Upper lobe of left lung (tissue), 6 donors: ENCODE data around the gene RAMP3. TPM values are rescaled to one million over a fixed set of nuclear protein-coding genes. Genes with fewer than 3 reads are reported as not detected.
A peak's percentile ranks its signal among the peaks of the same experiment; 100 is the strongest.

ENCODE experiments used
- ATAC-seq, 2 donors: fragments of 200-7000 bp; cut with Tn5 transposase; one replicate each; pipeline ENCODE4 v1.9.1; 2022; ENCODE audit warnings: mild to moderate bottlenecking in 2 of 2, moderate library complexity in 2 of 2; ENCODE audit not compliant: low FRiP score in 2 of 2
- DNase-seq, 2 donors: peaks; one replicate each; pipeline ENCODE4 v3.0.0-alpha.2; 2019 to 2020
- H3K27ac ChIP-seq, 4 donors: fragments of 200-600 bp; sonication (generic); one replicate each; pipeline ENCODE4 v1.5.1; 2016 to 2019
- H3K27me3 ChIP-seq, 4 donors: fragments of 200-600 bp; sonication (generic); one replicate each; pipeline ENCODE4 v1.5.1; 2017 to 2019
- H3K36me3 ChIP-seq, 4 donors: fragments of 200-600 bp; sonication (generic); one replicate each; pipeline ENCODE4 v1.5.1; 2016 to 2019
- H3K4me1 ChIP-seq, 4 donors: fragments of 200-600 bp; sonication (generic); one replicate each; pipeline ENCODE4 v1.5.1; 2018 to 2019
- H3K4me3 ChIP-seq, 4 donors: fragments of 200-600 bp; sonication (generic); one replicate each; pipeline ENCODE4 v1.5.1; 2017 to 2019; ENCODE audit warnings: mild to moderate bottlenecking in 2 of 4, moderate library complexity in 1 of 4
- H3K9me3 ChIP-seq, 4 donors: fragments of 200-600 bp; sonication (generic); one replicate each; pipeline ENCODE4 v1.5.1; 2018 to 2019
- EP300 ChIP-seq, 4 donors: sonication (generic); formaldehyde crosslinking; IDR thresholded peaks; one replicate each; pipeline ENCODE4 v1.5.1; 2017; ENCODE audit warnings: antibody characterized with exemption in 4 of 4, control low read depth in 2 of 4
- POLR2A ChIP-seq, 4 donors: fragments of 450-650 bp; IDR thresholded peaks; one replicate each; pipeline ENCODE4 v1.5.1; 2016 to 2017; ENCODE audit warnings: antibody characterized with exemption in 4 of 4, mild to moderate bottlenecking in 2 of 4
- POLR2AphosphoS5 ChIP-seq, 2 donors: sonication (generic); formaldehyde crosslinking; IDR thresholded peaks; one replicate each; pipeline ENCODE4 v1.5.1; 2017; ENCODE audit warnings: antibody characterized with exemption in 2 of 2
- WGBS, 2 donors: methylation state at CpG; one replicate each; pipeline ENCODE4 v1.1.5; 2017 to 2018; 5-methylcytosine and 5-hydroxymethylcytosine counted together
- total RNA-seq, 6 donors: library from RNA; depleted of rRNA in 4 of 6; stranded (reverse); fragments of >200 nt in 4 of 6; gene quantifications; one replicate each; pipeline versions ENCODE4 v1.1.0 to v1.2.1, GENCODE V29; 2016 to 2021
- TF ChIP-seq, protein P1 (sequence below), 6 experiments: fragments of 450-650 bp in 4 of 6; fragments of 200-600 bp in 2 of 6; sonication (generic) in 2 of 6; IDR thresholded peaks; one replicate each; pipeline ENCODE4 v1.5.1; 2016 to 2019; ENCODE audit warnings: antibody characterized with exemption in 6 of 6
- donor health status: DM: no; HTN: no; CAD: no; lungs with moderate emphysema.
- donor health status: DM: no; HTN: yes; CAD: no; lungs with severe emphysema.

RAMP3 gene
- total RNA-seq, 6 donors from 2014 or later, result 33.5 to 306 (median 88.1) TPM

DNA sequence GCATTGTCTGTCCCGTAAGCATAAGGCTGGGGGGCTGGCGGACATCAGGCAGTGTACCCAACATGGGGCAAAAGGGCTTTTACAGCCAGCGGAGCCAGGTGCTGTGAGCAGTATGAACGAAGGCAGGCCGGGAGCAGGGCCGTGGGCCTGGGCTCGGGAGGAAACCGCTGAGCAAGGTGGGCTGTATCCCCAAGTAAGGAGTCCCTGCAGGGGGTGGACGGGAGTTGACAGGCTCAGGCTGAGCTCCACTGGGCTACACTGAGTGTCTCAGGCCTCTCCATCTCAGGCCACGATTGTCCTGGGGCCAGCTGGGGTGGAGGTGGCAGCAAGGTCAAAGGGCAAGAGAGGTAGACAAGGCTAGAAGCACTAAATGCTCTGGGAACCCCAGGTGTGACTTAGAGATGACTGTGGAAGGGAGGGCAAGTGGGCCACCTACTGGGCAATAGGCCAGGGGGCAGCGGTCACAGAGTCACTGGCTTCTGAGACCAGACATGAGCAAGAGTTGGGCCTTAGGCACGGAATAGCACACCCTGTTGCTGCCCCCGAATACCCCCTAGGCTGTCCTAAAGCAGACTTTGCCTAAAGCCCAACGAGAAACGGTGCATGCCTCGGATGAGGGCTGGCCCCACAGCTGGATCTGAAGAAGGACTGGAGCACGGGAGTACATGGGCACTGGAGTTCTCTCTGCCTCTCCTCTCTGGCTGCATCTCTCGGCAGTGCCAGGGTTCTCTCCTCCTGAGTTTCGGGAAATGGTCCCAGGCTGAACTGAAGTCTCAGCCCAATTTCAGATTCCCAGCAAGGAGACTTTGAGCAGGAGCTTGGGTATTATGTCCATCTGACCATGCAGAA, 10.8 kb upstream of the RAMP3 start:
- TF ChIP-seq, protein P1, sequence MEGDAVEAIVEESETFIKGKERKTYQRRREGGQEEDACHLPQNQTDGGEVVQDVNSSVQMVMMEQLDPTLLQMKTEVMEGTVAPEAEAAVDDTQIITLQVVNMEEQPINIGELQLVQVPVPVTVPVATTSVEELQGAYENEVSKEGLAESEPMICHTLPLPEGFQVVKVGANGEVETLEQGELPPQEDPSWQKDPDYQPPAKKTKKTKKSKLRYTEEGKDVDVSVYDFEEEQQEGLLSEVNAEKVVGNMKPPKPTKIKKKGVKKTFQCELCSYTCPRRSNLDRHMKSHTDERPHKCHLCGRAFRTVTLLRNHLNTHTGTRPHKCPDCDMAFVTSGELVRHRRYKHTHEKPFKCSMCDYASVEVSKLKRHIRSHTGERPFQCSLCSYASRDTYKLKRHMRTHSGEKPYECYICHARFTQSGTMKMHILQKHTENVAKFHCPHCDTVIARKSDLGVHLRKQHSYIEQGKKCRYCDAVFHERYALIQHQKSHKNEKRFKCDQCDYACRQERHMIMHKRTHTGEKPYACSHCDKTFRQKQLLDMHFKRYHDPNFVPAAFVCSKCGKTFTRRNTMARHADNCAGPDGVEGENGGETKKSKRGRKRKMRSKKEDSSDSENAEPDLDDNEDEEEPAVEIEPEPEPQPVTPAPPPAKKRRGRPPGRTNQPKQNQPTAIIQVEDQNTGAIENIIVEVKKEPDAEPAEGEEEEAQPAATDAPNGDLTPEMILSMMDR (IDR thresholded peaks at IDR 0.05), result no peak
- no peak for TF ChIP-seq EP300 (IDR thresholded peaks at IDR 0.05)
- no peak for TF ChIP-seq POLR2AphosphoS5 (IDR thresholded peaks at IDR 0.05)
- no peak for TF ChIP-seq POLR2A (IDR thresholded peaks at IDR 0.05)
- Histone ChIP-seq H3K27ac (no peak overlapping the region), H3K4me1 (no peaks in the 10 kb centered on the region), H3K36me3 (no peaks in the 10 kb centered on the region), H3K4me3 (no peak overlapping the region), H3K27me3 (no peaks in the 10 kb centered on the region), H3K9me3 (no peaks in the 10 kb centered on the region)
- DNase-seq, result peak in 1 of 2 donors; percentile 68
- peak in 1 of 2 donors; percentile 35 for ATAC-seq
- 86 to 93% methylated on average over 13 to 19 of the region's 19 CpGs for WGBS, 2 donors

DNA sequence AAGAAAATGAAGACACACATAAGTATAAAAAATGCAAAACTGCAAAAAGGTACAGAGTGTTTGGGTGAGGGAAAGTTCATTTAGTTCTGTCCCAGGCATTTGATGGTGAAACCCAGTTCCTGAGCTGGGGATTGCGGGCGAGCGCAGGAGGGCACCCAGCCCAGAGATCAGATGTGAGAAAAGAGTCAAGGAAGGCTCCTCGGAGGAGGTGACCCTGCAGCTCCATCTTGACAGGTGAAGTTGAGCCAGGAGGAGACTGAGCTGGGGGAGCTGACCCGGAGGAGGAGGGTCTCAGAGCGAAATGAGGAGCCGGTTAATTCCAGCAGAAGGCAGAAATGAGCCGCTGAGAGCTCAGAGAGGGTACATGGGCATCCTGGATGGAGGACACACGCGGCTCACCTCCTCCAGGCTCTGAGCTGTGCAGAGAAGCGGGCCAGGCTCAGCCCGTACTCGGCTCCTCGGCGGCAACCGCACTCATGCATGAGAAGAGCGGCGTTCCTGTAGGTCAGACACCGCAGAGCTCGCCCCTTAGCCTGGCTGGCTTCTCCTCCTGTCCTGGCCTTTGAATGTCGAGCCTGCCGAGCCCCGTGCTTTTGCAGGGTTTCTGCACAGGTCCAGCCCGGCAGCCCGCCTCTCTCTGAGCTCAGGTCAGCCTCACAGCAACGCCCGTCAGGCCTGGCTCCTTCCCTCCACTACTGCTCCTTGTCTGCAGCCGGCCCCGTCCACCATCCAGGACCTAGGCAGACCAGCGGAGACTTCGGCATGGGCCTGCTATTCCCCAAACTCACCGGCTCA, 9.5 kb upstream of the RAMP3 start:
- DNase-seq, result peak in 1 of 2 donors; percentile 69
- Histone ChIP-seq H3K27ac (no peak overlapping the region), H3K36me3 (no peaks in the 10 kb centered on the region), H3K9me3 (no peaks in the 10 kb centered on the region), H3K4me1 (no peaks in the 10 kb centered on the region), H3K4me3 (no peak overlapping the region), H3K27me3 (no peaks in the 10 kb centered on the region)
- no peak for TF ChIP-seq POLR2AphosphoS5 (IDR thresholded peaks at IDR 0.05)
- no peak for TF ChIP-seq EP300 (IDR thresholded peaks at IDR 0.05)
- TF ChIP-seq, protein P1 (IDR thresholded peaks at IDR 0.05), result no peak
- TF ChIP-seq POLR2A (IDR thresholded peaks at IDR 0.05), result no peak
- 51 to 60% methylated on average over 25 to 30 of the region's 32 CpGs for WGBS, 2 donors
- ATAC-seq, result peak in 1 of 2 donors; percentile 17

DNA sequence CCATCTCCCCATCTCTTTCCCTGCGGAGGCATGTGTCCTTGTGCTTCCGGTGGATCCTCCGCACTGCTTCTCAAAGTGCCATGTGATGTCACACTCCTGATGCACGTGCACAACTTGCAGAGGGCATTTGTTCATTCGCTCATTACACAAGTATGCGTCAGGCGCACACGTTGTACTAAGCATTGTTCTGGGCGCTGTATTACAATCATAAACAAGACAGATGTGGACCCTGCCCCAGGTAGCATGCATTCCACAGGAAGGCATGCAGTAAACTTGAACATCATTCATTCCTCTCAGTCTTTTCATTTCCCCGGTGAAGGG, 9.0 kb upstream of the RAMP3 start:
- DNase-seq, result no peak

DNA sequence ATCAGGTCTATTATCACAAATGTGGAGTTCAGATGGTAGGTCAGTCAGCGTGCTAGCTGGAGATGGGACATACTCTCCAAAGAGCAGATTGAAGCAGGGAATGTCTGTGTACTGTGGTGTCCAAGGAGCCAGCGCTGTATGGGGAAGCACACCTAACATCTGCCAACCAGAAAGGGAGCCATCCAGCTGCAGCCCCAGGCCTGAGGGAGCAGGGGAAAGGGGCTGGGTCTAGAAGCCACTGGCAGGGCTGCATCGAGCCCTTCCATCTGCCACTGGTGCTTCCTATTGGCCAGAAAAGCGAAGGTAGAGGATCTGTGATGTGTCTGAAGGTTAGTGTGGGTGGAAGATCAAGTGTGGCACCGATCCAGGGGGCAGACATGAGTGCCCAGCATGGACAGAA, 8.0 kb upstream of the RAMP3 start:
- ATAC-seq, result no peak
- peaks cover 0 to 2% (median under 1%) of the 10 kb centered on the region in 4 donors for H3K4me1 ChIP-seq
- DNase-seq, result no peak
- WGBS, 2 donors, result 72 to 92% methylated on average over 4 to 5 of the region's 5 CpGs
- no peaks in the 10 kb centered on the region for H3K9me3 ChIP-seq
- no peaks in the 10 kb centered on the region for H3K27me3 ChIP-seq
- TF ChIP-seq EP300 (IDR thresholded peaks at IDR 0.05) (no peak), POLR2AphosphoS5 (IDR thresholded peaks at IDR 0.05) (no peak)
- H3K36me3 ChIP-seq, result no peaks in the 10 kb centered on the region
- H3K27ac ChIP-seq, result no peak overlapping the region
- H3K4me3 ChIP-seq, result no peak overlapping the region

More for the DNA sequence above, 9.0 kb upstream of the RAMP3 start:
- no peaks in the 10 kb centered on the region for H3K9me3 ChIP-seq
- no peak overlapping the region for H3K4me3 ChIP-seq
- H3K4me1 ChIP-seq, result no peaks in the 10 kb centered on the region
- H3K27ac ChIP-seq, result no peak overlapping the region
- no peak for ATAC-seq
- TF ChIP-seq POLR2AphosphoS5 (IDR thresholded peaks at IDR 0.05) (no peak), EP300 (IDR thresholded peaks at IDR 0.05) (no peak)
- TF ChIP-seq, protein P1 (IDR thresholded peaks at IDR 0.05), result no peak
- H3K27me3 ChIP-seq, result no peaks in the 10 kb centered on the region
- H3K36me3 ChIP-seq, result no peaks in the 10 kb centered on the region
- WGBS, 2 donors, result 79 to 82% methylated on average over 10 of the region's 10 CpGs

DNA sequence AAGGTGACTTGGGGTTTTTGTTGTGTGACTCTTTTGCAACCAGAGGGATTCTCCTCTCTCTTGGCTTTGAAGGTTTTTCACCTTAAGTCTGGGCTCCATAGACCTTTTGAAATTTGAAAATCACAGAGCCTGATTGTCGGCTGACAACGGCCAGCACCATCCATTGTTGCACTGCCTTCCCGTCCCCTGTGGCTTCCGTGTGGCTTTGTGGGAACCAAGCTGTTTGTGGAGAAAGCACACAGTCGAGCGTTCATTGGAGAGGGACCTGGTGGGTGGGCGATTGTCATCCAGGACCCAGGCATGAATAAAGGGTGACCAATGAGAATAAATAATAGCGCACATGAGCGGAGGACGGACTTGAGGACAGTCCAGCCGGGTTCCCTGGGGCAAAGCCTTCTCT, 7.4 kb upstream of the RAMP3 start:
- Histone ChIP-seq H3K9me3 (no peaks in the 10 kb centered on the region), H3K36me3 (no peaks in the 10 kb centered on the region), H3K4me3 (no peak overlapping the region), H3K27me3 (no peaks in the 10 kb centered on the region), H3K27ac (no peak overlapping the region), H3K4me1 (peaks cover 0 to 4% (median 2%) of the 10 kb centered on the region in 4 donors)
- 85 to 91% methylated on average over 11 of the region's 11 CpGs for WGBS, 2 donors
- DNase-seq (no peak), ATAC-seq (no peak)
- TF ChIP-seq, protein P1 (IDR thresholded peaks at IDR 0.05), result no peak
- TF ChIP-seq POLR2A (IDR thresholded peaks at IDR 0.05), result no peak
- TF ChIP-seq POLR2AphosphoS5 (IDR thresholded peaks at IDR 0.05), result no peak
